Measurements from ENCODE around the gene SUMF1.
A peak's percentile ranks its signal among the peaks of the same experiment; 100 is the strongest.

The SUMF1 gene

GRCh38 chr3:4466741-4467521 lies at the start of gene SUMF1:
Gene SUMF1, minus strand, starts transcription at chr3:4467269. Its CDS starts 24 bp downstream, at chr3:4467245.
- in situ Hi-C loops (cut with HindIII; ENCODE audit: low pct_ligation_motif_present, low pct_unique_long_range_greater_than_20kb, low sequenced_read_pairs) = no loop called here
- DNase-seq = peak; percentile 73

- no peak for DNase-seq
- in situ Hi-C loops (cut with HindIII; ENCODE audit: low pct_ligation_motif_present, low pct_unique_long_range_greater_than_20kb, low sequenced_read_pairs) = no loop called here
Observed at GRCh38 chr3:4515916-4516579, 49.0 kb upstream of the SUMF1 start.

GRCh38 chr3:4514916-4515315 lies 47.8 kb upstream of the SUMF1 start:
- in situ Hi-C loops (cut with HindIII; ENCODE audit: low pct_ligation_motif_present, low pct_unique_long_range_greater_than_20kb, low sequenced_read_pairs) = no loop called here
- DNase-seq = no peak

GRCh38 chr3:4514321-4514720 lies 47.3 kb upstream of the SUMF1 start:
- in situ Hi-C loops (cut with HindIII; ENCODE audit: low pct_ligation_motif_present, low pct_unique_long_range_greater_than_20kb, low sequenced_read_pairs) = no loop called here
- DNase-seq = no peak

GRCh38 chr3:4512895-4513616 lies 46.0 kb upstream of the SUMF1 start:
- in situ Hi-C loops (cut with HindIII; ENCODE audit: low pct_ligation_motif_present, low pct_unique_long_range_greater_than_20kb, low sequenced_read_pairs) = no loop called here
- no peak for DNase-seq

- in situ Hi-C loops (cut with HindIII; ENCODE audit: low pct_ligation_motif_present, low pct_unique_long_range_greater_than_20kb, low sequenced_read_pairs) = no loop called here
- DNase-seq = no peak
Observed at GRCh38 chr3:4511491-4512262, 44.6 kb upstream of the SUMF1 start.

GRCh38 chr3:4509983-4510755 lies 43.1 kb upstream of the SUMF1 start:
- DNase-seq = no peak
- in situ Hi-C loops (cut with HindIII; ENCODE audit: low pct_ligation_motif_present, low pct_unique_long_range_greater_than_20kb, low sequenced_read_pairs) = no loop called here

- in situ Hi-C loops (cut with HindIII; ENCODE audit: low pct_ligation_motif_present, low pct_unique_long_range_greater_than_20kb, low sequenced_read_pairs) = no loop called here
- no peak for DNase-seq
Observed at GRCh38 chr3:4509043-4509442, 42.0 kb upstream of the SUMF1 start.

GRCh38 chr3:4508048-4508981 lies 41.2 kb upstream of the SUMF1 start:
- no peak for DNase-seq

GRCh38 chr3:4507024-4507596 lies 40.0 kb upstream of the SUMF1 start:
- no peak for DNase-seq
- in situ Hi-C loops (cut with HindIII; ENCODE audit: low pct_ligation_motif_present, low pct_unique_long_range_greater_than_20kb, low sequenced_read_pairs) = no loop called here

More at GRCh38 chr3:4508048-4508981, 41.2 kb upstream of the SUMF1 start:
- in situ Hi-C loops (cut with HindIII; ENCODE audit: low pct_ligation_motif_present, low pct_unique_long_range_greater_than_20kb, low sequenced_read_pairs) = no loop called here

- in situ Hi-C loops (cut with HindIII; ENCODE audit: low pct_ligation_motif_present, low pct_unique_long_range_greater_than_20kb, low sequenced_read_pairs) = no loop called here
- no peak for DNase-seq
Observed at GRCh38 chr3:4506559-4507023, 39.5 kb upstream of the SUMF1 start.

- in situ Hi-C loops (cut with HindIII; ENCODE audit: low pct_ligation_motif_present, low pct_unique_long_range_greater_than_20kb, low sequenced_read_pairs) = no loop called here
Observed at GRCh38 chr3:4505688-4506558, 38.9 kb upstream of the SUMF1 start.

GRCh38 chr3:4504340-4505261 lies 37.5 kb upstream of the SUMF1 start:
- in situ Hi-C loops (cut with HindIII; ENCODE audit: low pct_ligation_motif_present, low pct_unique_long_range_greater_than_20kb, low sequenced_read_pairs) = no loop called here
- DNase-seq = no peak

More at GRCh38 chr3:4505688-4506558, 38.9 kb upstream of the SUMF1 start:
- no peak for DNase-seq

GRCh38 chr3:4503050-4503449 lies 36.0 kb upstream of the SUMF1 start:
- DNase-seq = no peak
- in situ Hi-C loops (cut with HindIII; ENCODE audit: low pct_ligation_motif_present, low pct_unique_long_range_greater_than_20kb, low sequenced_read_pairs) = no loop called here

- no peak for DNase-seq
- in situ Hi-C loops (cut with HindIII; ENCODE audit: low pct_ligation_motif_present, low pct_unique_long_range_greater_than_20kb, low sequenced_read_pairs) = no loop called here
Observed at GRCh38 chr3:4501927-4502326, 34.9 kb upstream of the SUMF1 start.

Measured in ACHN (cell line).